Measurements from ENCODE around the gene SULT1E1.
A peak's percentile ranks its signal among the peaks of the same experiment; 100 is the strongest.
"Not testable (repeated sequence)": the region's sequence is repeated elsewhere in the genome, so short reads cannot be mapped to it uniquely, and the experiment has no call there.

SULT1E1 gene

DNA sequence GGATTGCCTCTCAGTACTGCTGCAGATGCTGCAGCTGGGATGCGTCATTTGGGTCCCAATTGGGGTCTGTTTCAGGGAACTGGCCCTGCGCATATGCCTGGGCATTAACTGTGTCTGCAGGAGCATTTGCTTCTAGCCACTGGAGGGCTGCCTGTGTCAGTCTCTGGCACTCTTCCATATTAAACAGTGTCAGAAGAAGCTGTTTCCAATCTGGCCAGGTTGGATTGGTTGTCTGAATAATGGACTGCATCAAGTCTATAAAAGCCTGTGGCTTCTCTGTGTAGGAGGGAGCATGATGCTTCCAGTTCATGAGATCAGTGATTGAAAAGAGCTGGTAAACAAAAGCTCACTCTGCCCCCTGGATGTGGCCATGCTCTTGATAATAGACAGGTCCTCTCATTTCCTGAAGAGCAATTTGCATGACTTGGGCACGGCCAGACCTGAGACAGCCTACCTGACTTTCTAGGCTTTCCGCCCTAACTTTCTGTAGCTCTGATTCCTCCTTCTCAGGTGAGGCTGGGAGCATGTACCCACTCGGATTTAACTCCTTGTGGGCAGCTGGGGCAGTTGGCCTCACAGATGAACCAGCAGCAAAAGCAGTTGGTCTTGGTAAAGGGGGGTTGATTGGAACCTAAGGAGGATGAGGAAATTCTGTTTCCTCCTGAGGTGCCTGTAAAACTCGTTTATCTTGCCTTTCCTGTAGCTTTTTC lies 29.2 kb downstream of the SULT1E1 start:
- TF ChIP-seq SPI1 (IDR thresholded peaks at IDR 0.05; ENCODE audit: borderline replicate concordance, low read depth) (no peak), GABPA (IDR thresholded peaks at IDR 0.05; ENCODE audit: low read depth) (no peak), POLR2AphosphoS5 (IDR thresholded peaks at IDR 0.05; ENCODE audit: low read depth) (0 out of 2 replicates have a peak, but pooled peaks have one; percentile 23)
- Histone ChIP-seq H3K27ac (replicated peaks) (peak overlapping the region; percentile 95), H3K4me3 (replicated peaks; ENCODE audit: insufficient read depth, low read length) (no peak overlapping the region), H3K27me3 (ENCODE audit: insufficient read depth, poor library complexity, severe bottlenecking) (no peaks in the 10 kb centered on the region)
- DNase-seq (ENCODE audit: low read depth in 1 of 2, low spot score in 1 of 2): peak in 1 of 2 experiments; percentile 57

DNA sequence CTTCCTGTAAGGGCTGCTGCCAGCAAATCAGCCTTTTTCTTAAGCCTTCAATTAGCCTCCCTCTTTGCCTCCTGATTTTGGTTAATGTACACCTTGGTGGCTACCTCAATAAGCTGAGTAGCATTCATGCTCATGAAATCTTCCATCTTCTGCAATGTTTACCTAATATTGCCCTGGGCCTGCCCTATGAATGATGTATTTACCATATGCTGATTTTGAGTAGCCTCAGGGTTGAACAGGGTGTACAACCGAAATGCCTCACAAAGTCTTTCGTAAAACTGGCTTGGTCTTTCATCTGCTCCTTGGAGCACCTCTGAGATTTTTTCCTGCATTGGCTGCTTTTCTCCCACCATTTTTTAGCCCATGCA lies 29.8 kb downstream of the SULT1E1 start:
- peak overlapping the region; percentile 95 for H3K27ac ChIP-seq (replicated peaks)
- no peaks in the 10 kb centered on the region for H3K27me3 ChIP-seq (ENCODE audit: insufficient read depth, poor library complexity, severe bottlenecking)
- no peak overlapping the region for H3K4me3 ChIP-seq (replicated peaks; ENCODE audit: insufficient read depth, low read length)
- no peak for DNase-seq (ENCODE audit: low read depth in 1 of 2, low spot score in 1 of 2)
- TF ChIP-seq, protein P1, sequence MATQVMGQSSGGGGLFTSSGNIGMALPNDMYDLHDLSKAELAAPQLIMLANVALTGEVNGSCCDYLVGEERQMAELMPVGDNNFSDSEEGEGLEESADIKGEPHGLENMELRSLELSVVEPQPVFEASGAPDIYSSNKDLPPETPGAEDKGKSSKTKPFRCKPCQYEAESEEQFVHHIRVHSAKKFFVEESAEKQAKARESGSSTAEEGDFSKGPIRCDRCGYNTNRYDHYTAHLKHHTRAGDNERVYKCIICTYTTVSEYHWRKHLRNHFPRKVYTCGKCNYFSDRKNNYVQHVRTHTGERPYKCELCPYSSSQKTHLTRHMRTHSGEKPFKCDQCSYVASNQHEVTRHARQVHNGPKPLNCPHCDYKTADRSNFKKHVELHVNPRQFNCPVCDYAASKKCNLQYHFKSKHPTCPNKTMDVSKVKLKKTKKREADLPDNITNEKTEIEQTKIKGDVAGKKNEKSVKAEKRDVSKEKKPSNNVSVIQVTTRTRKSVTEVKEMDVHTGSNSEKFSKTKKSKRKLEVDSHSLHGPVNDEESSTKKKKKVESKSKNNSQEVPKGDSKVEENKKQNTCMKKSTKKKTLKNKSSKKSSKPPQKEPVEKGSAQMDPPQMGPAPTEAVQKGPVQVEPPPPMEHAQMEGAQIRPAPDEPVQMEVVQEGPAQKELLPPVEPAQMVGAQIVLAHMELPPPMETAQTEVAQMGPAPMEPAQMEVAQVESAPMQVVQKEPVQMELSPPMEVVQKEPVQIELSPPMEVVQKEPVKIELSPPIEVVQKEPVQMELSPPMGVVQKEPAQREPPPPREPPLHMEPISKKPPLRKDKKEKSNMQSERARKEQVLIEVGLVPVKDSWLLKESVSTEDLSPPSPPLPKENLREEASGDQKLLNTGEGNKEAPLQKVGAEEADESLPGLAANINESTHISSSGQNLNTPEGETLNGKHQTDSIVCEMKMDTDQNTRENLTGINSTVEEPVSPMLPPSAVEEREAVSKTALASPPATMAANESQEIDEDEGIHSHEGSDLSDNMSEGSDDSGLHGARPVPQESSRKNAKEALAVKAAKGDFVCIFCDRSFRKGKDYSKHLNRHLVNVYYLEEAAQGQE (IDR thresholded peaks at IDR 0.05; ENCODE audit: insufficient replicate concordance, low read depth): no peak
- TF ChIP-seq POLR2AphosphoS5 (IDR thresholded peaks at IDR 0.05; ENCODE audit: low read depth): no peak
- no peak for TF ChIP-seq SPI1 (IDR thresholded peaks at IDR 0.05; ENCODE audit: borderline replicate concordance, low read depth)
- TF ChIP-seq, protein P2, sequence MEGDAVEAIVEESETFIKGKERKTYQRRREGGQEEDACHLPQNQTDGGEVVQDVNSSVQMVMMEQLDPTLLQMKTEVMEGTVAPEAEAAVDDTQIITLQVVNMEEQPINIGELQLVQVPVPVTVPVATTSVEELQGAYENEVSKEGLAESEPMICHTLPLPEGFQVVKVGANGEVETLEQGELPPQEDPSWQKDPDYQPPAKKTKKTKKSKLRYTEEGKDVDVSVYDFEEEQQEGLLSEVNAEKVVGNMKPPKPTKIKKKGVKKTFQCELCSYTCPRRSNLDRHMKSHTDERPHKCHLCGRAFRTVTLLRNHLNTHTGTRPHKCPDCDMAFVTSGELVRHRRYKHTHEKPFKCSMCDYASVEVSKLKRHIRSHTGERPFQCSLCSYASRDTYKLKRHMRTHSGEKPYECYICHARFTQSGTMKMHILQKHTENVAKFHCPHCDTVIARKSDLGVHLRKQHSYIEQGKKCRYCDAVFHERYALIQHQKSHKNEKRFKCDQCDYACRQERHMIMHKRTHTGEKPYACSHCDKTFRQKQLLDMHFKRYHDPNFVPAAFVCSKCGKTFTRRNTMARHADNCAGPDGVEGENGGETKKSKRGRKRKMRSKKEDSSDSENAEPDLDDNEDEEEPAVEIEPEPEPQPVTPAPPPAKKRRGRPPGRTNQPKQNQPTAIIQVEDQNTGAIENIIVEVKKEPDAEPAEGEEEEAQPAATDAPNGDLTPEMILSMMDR (IDR thresholded peaks at IDR 0.05; ENCODE audit: insufficient read depth, low read length): no peak
- TF ChIP-seq GABPA (IDR thresholded peaks at IDR 0.05; ENCODE audit: low read depth): no peak

DNA sequence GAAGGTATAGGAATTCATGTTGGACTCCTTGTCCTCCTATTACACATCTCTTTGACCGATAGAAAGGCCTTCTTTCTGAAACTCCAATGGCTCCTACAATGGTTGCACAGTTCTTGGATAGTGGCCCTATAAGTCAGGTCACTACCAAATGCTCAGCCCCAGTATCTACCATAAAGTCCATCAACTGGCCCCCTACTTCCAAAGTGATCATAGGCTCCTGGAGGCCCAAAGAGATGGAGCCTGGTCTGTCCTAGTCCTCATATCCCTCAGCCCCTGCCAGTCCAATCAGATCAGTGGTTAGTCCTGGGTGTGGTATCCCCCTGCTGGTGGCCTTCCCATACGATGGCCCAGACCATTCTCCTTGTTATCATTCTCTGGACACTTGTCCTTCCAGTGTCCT lies 30.3 kb downstream of the SULT1E1 start:
- Histone ChIP-seq H3K27me3 (ENCODE audit: insufficient read depth, poor library complexity, severe bottlenecking) (no peaks in the 10 kb centered on the region), H3K27ac (replicated peaks) (peak overlapping the region; percentile 95; the same call in 1 of the 2 replicates)
- TF ChIP-seq, protein P1 (IDR thresholded peaks at IDR 0.05; ENCODE audit: insufficient replicate concordance, low read depth): no peak
- TF ChIP-seq GABPA (IDR thresholded peaks at IDR 0.05; ENCODE audit: low read depth) (no peak), SPI1 (IDR thresholded peaks at IDR 0.05; ENCODE audit: borderline replicate concordance, low read depth) (no peak)

DNA sequence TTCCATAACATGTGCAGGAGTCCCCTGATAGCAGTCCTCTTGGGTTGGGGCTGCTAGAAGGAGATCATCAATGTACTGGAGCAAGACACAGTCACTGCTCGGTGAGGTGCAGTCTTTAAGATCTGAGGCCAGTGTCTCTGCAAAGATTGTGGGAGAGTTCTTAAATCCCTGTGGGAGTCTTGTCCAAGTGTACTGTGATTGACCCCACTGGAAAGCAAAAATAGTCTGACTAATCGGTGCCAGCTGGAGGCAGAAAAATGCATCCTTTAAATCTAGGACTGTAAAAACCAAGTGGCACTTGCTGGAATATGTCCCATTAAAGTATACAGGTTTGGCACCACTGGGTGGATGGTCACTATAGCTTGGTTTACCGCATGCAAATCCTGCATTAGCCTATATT lies 31.1 kb downstream of the SULT1E1 start:
- Histone ChIP-seq H3K27me3 (ENCODE audit: insufficient read depth, poor library complexity, severe bottlenecking) (no peaks in the 10 kb centered on the region), H3K27ac (replicated peaks) (no peak overlapping the region), H3K4me3 (replicated peaks; ENCODE audit: insufficient read depth, low read length) (no peak overlapping the region)
- TF ChIP-seq SPI1 (IDR thresholded peaks at IDR 0.05; ENCODE audit: borderline replicate concordance, low read depth) (no peak), POLR2AphosphoS5 (IDR thresholded peaks at IDR 0.05; ENCODE audit: low read depth) (no peak), GABPA (IDR thresholded peaks at IDR 0.05; ENCODE audit: low read depth) (no peak)
- TF ChIP-seq, protein P2 (IDR thresholded peaks at IDR 0.05; ENCODE audit: insufficient read depth, low read length): no peak
- TF ChIP-seq, protein P1 (IDR thresholded peaks at IDR 0.05; ENCODE audit: insufficient replicate concordance, low read depth): no peak
- no peak for DNase-seq (ENCODE audit: low read depth in 1 of 2, low spot score in 1 of 2)

More for the DNA sequence above, 30.3 kb downstream of the SULT1E1 start:
- no peak for DNase-seq (ENCODE audit: low read depth in 1 of 2, low spot score in 1 of 2)
- H3K4me3 ChIP-seq (replicated peaks; ENCODE audit: insufficient read depth, low read length): no peak overlapping the region

DNA sequence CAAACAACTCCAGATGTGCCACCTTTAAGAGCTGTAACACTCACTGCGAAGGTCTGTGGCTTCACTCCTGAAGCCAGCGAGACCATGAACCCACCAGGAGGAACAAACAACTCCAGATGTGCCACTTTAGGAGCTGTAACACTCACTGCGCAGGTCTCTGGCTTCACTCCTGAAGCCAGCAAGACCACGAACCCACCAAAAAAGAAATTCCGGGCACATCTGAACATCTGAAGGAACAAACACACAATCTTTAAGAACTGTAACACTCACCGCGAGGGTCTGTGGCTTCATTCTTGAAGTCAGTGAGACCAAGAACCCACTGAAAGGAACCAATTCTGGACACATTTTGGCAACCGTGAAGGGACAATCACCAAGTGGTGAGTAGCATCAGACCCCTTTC lies 34.9 kb downstream of the SULT1E1 start:
- Histone ChIP-seq H3K27ac (replicated peaks) (peak overlapping the region; percentile 58), H3K4me3 (replicated peaks; ENCODE audit: insufficient read depth, low read length) (peak overlapping the region; percentile 42)
- not testable (repeated sequence) for DNase-seq (ENCODE audit: low read depth in 1 of 2, low spot score in 1 of 2); H3K27me3 ChIP-seq (ENCODE audit: insufficient read depth, poor library complexity, severe bottlenecking)

Measured in HL-60 (cell line).